Measurements from ENCODE around the gene PLCG1.
"Not testable (repeated sequence)": the region's sequence is repeated elsewhere in the genome, so short reads cannot be mapped to it uniquely, and the experiment has no call there.

The PLCG1 gene

DNA sequence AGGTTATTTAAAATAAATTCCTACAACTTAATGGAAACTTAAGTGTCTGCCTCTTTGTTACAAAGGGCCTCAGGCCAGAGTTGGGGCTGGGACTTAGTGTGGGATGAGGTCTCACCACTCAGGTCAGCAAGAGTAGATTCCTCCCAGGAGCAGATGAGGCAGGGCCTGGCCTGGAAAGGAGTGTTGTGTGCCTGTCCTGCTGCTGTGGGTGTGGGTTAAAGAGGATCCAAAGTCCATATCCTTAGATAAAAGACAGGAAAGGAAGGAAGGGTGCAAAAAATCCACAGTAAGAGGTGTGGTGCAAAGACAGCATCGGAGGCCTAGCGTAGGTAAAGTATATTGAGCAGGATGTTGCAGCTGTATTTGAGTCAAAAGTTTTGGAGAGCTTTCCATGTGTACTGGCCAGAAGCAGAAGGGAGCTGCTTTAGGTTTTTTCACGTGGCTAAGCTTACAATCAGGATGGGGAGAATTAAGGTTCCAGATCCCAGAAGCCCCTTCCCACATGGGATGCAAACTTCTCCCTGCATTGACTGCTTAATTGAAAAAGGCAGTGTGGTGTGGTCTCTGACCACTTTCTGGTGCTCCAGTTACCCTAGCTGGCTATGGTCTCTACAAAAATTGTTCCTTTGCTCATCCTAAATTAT lies 12.8 kb upstream of the PLCG1 start:
- Histone ChIP-seq H3K4me3 (ENCODE audit: insufficient read depth, low read depth, low read length) (no peak overlapping the region), H3K36me3 (ENCODE audit: control insufficient read depth, insufficient read depth, low read length) (peaks cover 30% of the 10 kb centered on the region), H3K4me1 (ENCODE audit: control insufficient read depth, insufficient read depth, low read length) (no peaks in the 10 kb centered on the region), H3K27ac (ENCODE audit: insufficient read depth, low read depth, low read length, poor library complexity, severe bottlenecking) (no peak overlapping the region), H3K9me3 (ENCODE audit: control insufficient read depth, low read length) (no peaks in the 10 kb centered on the region), H3K27me3 (ENCODE audit: control insufficient read depth, insufficient read depth, low read length, poor library complexity, severe bottlenecking) (no peaks in the 10 kb centered on the region)
- WGBS, 2 experiments, result 94 to 95% methylated on average over 3 of the region's 3 CpGs

DNA sequence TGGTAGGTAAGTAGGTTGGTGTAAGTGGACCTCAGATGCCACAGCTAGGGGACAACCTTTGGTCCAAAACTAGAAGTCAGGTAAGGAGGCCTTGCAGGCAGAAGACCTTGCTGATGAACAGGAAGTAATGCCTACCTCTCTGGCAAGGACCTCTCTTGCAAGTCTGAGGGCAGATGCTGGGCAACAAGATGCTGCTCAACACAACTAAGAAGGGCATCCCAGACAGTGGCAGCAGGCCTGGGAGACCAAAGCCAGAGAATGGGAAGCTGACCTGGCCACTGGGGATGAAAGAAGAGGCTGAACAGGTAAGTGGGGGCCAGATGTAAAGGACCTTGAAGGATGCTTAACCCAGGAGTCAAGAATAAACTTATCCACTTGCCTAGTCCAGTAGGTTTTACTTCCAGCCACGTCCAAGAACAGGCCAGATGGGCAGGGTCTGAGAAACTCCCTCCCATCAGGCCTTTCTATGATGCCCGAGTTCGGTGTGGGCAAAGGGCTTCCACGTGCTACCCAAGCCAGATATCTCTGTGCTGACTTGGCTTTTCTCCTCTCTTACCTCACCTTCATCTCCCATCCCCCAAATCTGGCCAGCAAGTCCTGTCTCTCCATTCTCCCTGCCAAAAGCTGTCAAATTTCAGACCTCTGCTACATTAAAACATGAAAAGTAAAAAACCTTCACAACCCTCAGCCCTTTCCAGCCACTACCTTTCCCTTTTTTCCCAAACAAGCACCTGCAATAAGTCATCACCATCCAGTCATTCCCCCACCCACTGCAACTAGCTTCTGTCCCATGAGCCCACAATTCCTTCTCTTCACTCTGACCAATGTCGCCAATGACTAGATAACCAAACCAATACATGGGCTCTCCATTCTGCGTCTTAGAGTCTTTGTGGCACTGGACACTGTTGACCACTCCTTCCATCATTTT lies 11.5 kb upstream of the PLCG1 start:
- WGBS, 2 experiments, result 92 to 96% methylated on average over 6 of the region's 6 CpGs
- H3K27me3 ChIP-seq (ENCODE audit: control insufficient read depth, insufficient read depth, low read length, poor library complexity, severe bottlenecking), result no peaks in the 10 kb centered on the region

DNA sequence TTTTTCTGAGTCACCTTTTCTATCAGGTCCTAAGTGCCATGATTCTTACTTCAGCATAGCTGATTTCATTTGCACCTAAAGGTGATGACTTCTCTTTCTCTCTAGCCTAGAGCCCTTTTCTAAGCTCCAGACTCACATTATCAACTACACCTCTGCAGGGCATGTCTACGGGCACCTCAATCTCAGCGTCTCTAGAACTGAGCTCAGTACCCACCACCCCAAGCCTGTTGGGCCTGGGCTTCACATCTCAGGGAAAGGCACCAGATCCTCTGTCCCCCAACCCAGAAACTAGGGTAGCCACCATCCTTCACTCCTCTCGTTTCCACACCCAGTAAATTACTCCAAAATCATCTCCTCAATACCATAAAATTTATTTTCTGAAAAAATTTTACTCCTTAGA lies 10.6 kb upstream of the PLCG1 start:
- peaks cover 15% of the 10 kb centered on the region for H3K36me3 ChIP-seq (ENCODE audit: control insufficient read depth, insufficient read depth, low read length)
- H3K27ac ChIP-seq (ENCODE audit: insufficient read depth, low read depth, low read length, poor library complexity, severe bottlenecking), result no peak overlapping the region
- H3K27me3 ChIP-seq (ENCODE audit: control insufficient read depth, insufficient read depth, low read length, poor library complexity, severe bottlenecking), result no peaks in the 10 kb centered on the region
- H3K4me3 ChIP-seq (ENCODE audit: insufficient read depth, low read depth, low read length), result no peak overlapping the region
- WGBS, 2 experiments, result 91 to 94% methylated on average over 3 of the region's 3 CpGs
- H3K9me3 ChIP-seq (ENCODE audit: control insufficient read depth, low read length), result no peaks in the 10 kb centered on the region
- no peaks in the 10 kb centered on the region for H3K4me1 ChIP-seq (ENCODE audit: control insufficient read depth, insufficient read depth, low read length)

More for the DNA sequence above, 11.5 kb upstream of the PLCG1 start:
- no peaks in the 10 kb centered on the region for H3K9me3 ChIP-seq (ENCODE audit: control insufficient read depth, low read length)
- peaks cover 24% of the 10 kb centered on the region for H3K36me3 ChIP-seq (ENCODE audit: control insufficient read depth, insufficient read depth, low read length)
- H3K4me3 ChIP-seq (ENCODE audit: insufficient read depth, low read depth, low read length), result no peak overlapping the region
- no peaks in the 10 kb centered on the region for H3K4me1 ChIP-seq (ENCODE audit: control insufficient read depth, insufficient read depth, low read length)
- H3K27ac ChIP-seq (ENCODE audit: insufficient read depth, low read depth, low read length, poor library complexity, severe bottlenecking), result no peak overlapping the region

DNA sequence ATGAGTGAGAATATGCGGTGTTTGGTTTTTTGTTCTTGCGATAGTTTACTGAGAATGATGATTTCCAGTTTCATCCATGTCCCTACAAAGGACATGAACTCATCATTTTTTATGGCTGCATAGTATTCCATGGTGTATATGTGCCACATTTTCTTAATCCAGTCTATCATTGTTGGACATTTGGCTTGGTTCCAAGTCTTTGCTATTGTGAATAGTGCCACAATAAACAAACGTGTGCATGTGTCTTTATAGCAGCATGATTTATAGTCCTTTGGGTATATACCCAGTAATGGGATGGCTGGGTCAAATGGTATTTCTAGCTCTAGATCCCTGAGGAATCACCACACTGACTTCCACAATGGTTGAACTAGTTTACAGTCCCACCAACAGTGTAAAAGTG lies 9.0 kb upstream of the PLCG1 start:
- H3K4me3 ChIP-seq (ENCODE audit: insufficient read depth, low read depth, low read length); H3K27ac ChIP-seq (ENCODE audit: insufficient read depth, low read depth, low read length, poor library complexity, severe bottlenecking); H3K36me3 ChIP-seq (ENCODE audit: control insufficient read depth, insufficient read depth, low read length); H3K27me3 ChIP-seq (ENCODE audit: control insufficient read depth, insufficient read depth, low read length, poor library complexity, severe bottlenecking); H3K9me3 ChIP-seq (ENCODE audit: control insufficient read depth, low read length); H3K4me1 ChIP-seq (ENCODE audit: control insufficient read depth, insufficient read depth, low read length): not testable (repeated sequence)
- no CpG with 5 or more reads among the region's 3 CpGs for WGBS, 2 experiments

DNA sequence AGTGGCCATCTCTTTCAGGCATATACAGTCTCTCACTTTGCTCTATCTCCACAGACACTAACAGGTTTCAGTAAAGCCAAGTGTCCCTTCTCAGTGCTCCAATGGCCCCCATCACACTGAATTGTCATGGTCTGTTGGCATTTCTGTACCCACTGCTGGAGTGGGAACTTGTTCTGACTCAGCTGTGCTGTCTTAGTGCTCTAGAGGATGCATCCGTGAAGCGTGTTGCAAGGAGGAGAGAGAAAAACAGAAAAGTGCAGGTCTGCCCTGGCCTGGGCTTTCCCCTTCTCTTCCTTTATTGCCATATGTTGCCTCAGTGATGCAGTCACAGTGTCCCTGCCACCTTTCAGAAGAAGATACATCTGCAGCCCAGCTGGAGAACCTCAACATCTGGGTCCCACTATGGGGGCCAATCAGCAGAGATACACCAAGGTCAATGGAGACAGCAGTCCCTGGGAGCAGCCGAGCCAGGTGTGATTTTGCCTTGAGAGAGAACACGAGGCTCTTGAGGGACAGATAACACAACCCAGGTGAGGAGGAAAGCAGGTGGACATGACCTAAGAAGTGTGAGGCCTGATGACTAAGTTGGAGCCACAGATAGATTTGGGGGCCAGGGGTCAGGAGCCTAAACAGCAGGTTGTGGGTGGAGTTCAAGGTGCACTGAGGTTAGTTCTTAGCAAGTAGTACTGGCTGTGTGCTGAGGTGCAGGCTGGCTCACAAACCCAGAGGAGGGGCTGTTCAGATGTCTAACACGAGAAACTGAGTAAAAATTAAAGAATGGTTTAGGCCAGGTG lies 5.6 kb upstream of the PLCG1 start:
- Histone ChIP-seq H3K4me1 (ENCODE audit: control insufficient read depth, insufficient read depth, low read length) (peaks cover 6% of the 10 kb centered on the region), H3K36me3 (ENCODE audit: control insufficient read depth, insufficient read depth, low read length) (no peaks in the 10 kb centered on the region), H3K27ac (ENCODE audit: insufficient read depth, low read depth, low read length, poor library complexity, severe bottlenecking) (no peak overlapping the region), H3K4me3 (ENCODE audit: insufficient read depth, low read depth, low read length) (no peak overlapping the region), H3K9me3 (ENCODE audit: control insufficient read depth, low read length) (no peaks in the 10 kb centered on the region), H3K27me3 (ENCODE audit: control insufficient read depth, insufficient read depth, low read length, poor library complexity, severe bottlenecking) (no peaks in the 10 kb centered on the region)
- WGBS, 2 experiments, result 92 to 94% methylated on average over 5 of the region's 5 CpGs

DNA sequence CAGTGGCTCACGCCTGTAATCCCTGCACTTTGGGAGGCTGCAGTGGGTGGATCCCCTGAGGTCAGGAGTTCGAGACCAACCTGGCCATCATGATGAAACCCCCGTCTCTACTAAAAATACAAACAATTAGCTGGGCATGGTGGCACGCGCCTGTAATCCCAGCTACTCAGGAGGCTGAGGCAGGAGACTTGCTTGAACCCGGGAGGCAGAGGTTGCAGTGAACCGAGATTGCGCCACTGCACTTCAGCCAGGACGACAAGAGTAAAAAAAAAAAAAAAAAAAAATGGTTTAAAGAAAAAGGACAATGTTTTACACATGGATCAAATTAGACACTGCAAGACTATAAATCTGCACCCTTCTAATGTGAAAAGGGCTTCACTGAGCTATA lies 5.0 kb upstream of the PLCG1 start:
- not testable (repeated sequence) for H3K27ac ChIP-seq (ENCODE audit: insufficient read depth, low read depth, low read length, poor library complexity, severe bottlenecking); H3K27me3 ChIP-seq (ENCODE audit: control insufficient read depth, insufficient read depth, low read length, poor library complexity, severe bottlenecking); H3K36me3 ChIP-seq (ENCODE audit: control insufficient read depth, insufficient read depth, low read length); H3K9me3 ChIP-seq (ENCODE audit: control insufficient read depth, low read length); H3K4me1 ChIP-seq (ENCODE audit: control insufficient read depth, insufficient read depth, low read length); H3K4me3 ChIP-seq (ENCODE audit: insufficient read depth, low read depth, low read length)
- 80 to 90% methylated on average over 9 of the region's 9 CpGs for WGBS, 2 experiments

DNA sequence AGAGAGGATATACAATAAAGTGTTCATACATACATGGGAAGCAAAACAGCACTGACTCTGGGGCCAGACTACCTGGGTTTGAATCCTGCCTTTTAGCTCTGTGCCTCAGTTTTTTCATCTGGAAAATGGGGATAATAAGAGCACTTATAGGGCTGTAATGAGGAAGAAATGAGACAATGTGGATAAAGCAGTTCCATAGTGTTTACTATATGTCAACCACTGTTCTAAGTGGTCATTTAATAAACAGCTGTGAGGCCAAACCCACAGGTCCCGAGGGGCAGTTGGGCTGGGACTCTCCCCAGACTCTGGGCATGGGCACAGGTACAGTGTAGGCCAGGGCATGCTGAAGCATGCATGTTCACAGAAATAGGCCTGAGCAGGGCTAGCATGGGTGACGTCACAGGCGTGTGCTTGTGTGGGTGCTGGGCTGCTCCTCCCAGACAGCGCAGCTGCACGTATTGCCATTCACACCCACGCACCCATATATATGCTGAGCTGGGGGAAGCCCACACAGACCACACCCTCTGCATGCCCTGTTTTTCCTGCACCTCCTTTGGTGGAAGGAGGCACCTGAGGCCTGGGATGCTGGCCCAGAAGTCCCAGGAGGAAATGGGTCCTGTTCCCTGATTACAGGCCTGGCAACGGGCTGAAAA lies 3.5 kb upstream of the PLCG1 start:
- H3K36me3 ChIP-seq (ENCODE audit: control insufficient read depth, insufficient read depth, low read length), result no peaks in the 10 kb centered on the region
- 92% methylated on average over 7 of the region's 7 CpGs for WGBS, 2 experiments
- peaks cover 9% of the 10 kb centered on the region for H3K4me1 ChIP-seq (ENCODE audit: control insufficient read depth, insufficient read depth, low read length)
- H3K27ac ChIP-seq (ENCODE audit: insufficient read depth, low read depth, low read length, poor library complexity, severe bottlenecking), result no peak overlapping the region
- H3K9me3 ChIP-seq (ENCODE audit: control insufficient read depth, low read length), result no peaks in the 10 kb centered on the region
- no peak overlapping the region for H3K4me3 ChIP-seq (ENCODE audit: insufficient read depth, low read depth, low read length)
- no peaks in the 10 kb centered on the region for H3K27me3 ChIP-seq (ENCODE audit: control insufficient read depth, insufficient read depth, low read length, poor library complexity, severe bottlenecking)

DNA sequence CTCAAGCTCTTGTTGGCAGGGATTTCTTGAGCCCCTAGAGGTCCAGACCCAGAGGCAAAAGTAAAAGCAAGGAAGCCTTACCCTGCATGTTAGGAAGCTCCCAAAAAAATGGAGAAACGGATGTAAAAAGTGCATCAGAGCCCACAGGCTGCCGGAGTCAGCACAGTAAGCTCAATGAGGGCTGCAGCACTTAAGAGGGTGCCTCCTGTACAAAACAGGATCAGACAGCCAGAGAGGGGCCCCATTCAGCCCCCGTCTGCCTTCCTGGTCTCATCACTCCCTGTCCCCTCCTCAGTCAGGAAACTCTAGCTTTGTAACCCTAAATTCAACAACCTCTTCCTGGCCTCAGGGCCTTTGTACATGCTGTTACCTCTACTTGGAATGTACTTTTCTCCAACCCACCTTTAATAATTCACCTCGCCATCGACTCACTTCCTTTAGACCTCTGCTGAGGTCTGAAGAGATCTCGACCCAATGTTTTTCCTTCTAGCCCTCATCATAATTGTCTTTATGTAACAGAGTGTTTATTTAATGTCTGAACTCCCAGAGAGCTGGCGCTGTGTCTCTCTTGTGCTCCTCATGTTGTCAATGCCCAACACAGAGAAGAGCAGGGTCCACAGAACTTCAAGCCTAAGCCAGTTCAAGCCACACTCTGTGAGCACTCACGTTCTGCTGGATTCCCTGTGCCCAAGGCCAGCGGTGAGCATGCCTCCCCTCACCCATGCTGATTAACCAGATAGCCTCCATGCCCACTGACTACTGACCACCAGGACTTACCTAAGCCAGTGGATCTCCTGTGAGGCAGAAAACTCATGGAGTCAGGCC lies 2.8 kb upstream of the PLCG1 start:
- WGBS, 2 experiments, result 88 to 92% methylated on average over 9 of the region's 9 CpGs
- no peak overlapping the region for H3K4me3 ChIP-seq (ENCODE audit: insufficient read depth, low read depth, low read length)

DNA sequence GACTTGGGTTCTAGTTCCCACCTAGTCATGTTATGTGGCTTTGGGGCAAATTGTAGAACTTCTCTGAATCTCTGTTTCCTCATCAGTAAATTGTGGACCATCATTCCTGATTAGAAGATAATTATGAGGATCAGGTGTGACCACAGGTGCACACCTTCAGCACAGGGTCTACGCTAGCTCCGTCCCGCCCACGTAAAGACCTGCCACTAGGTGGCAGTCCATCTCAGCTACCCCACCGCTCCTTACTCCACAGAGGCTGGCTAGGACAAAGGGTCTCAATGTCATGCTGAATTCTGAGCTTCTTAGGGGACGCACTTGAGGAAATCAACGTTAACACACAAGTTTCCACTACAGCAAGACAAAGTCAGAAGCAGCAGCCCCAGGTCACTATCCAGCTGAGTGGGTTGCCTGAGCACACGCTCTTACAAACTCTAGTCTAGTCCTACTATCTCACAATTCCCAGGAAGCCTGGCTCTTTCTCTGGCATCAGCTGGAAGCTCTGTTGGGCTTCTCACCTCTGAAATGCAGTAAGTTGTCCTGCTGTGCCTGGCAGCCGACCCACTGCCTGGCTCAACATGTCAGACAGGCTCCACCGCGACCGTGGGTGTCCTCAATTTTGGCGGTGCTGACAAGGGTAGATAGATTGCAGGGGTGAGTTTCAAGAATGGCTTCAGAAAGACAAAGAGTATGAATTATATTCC lies 2.0 kb upstream of the PLCG1 start:
- Histone ChIP-seq H3K27me3 (ENCODE audit: control insufficient read depth, insufficient read depth, low read length, poor library complexity, severe bottlenecking) (no peaks in the 10 kb centered on the region), H3K4me1 (ENCODE audit: control insufficient read depth, insufficient read depth, low read length) (peaks cover 23% of the 10 kb centered on the region)

More for the DNA sequence above, 2.8 kb upstream of the PLCG1 start:
- H3K36me3 ChIP-seq (ENCODE audit: control insufficient read depth, insufficient read depth, low read length), result no peaks in the 10 kb centered on the region
- H3K4me1 ChIP-seq (ENCODE audit: control insufficient read depth, insufficient read depth, low read length), result peaks cover 17% of the 10 kb centered on the region
- no peaks in the 10 kb centered on the region for H3K27me3 ChIP-seq (ENCODE audit: control insufficient read depth, insufficient read depth, low read length, poor library complexity, severe bottlenecking)
- H3K27ac ChIP-seq (ENCODE audit: insufficient read depth, low read depth, low read length, poor library complexity, severe bottlenecking), result no peak overlapping the region
- no peaks in the 10 kb centered on the region for H3K9me3 ChIP-seq (ENCODE audit: control insufficient read depth, low read length)

More for the DNA sequence above, 2.0 kb upstream of the PLCG1 start:
- Histone ChIP-seq H3K4me3 (ENCODE audit: insufficient read depth, low read depth, low read length) (no peak overlapping the region), H3K27ac (ENCODE audit: insufficient read depth, low read depth, low read length, poor library complexity, severe bottlenecking) (no peak overlapping the region), H3K36me3 (ENCODE audit: control insufficient read depth, insufficient read depth, low read length) (no peaks in the 10 kb centered on the region), H3K9me3 (ENCODE audit: control insufficient read depth, low read length) (no peaks in the 10 kb centered on the region)
- 30 to 35% methylated on average over 13 of the region's 13 CpGs for WGBS, 2 experiments

Data from ectodermal cell (in vitro differentiated cells).